Stimulated activated CD4-positive, alpha-beta T cell treated with anti-CD3 and anti-CD28 coated beads, Interleukin-15, amount 100 ng/mL, for 24 hours (primary cell): ENCODE measurements around the gene IL1RN.

ENCODE experiments used
- DNase-seq: peaks from one replicate; pipeline ENCODE4 v3.0.0-alpha.2; 2020

IL1RN gene

GRCh38 chr2:113129519-113130078, 2.2 kb downstream of the IL1RN start:
- no peak for DNase-seq

GRCh38 chr2:113131352-113132185, 4.2 kb downstream of the IL1RN start:
- no peak for DNase-seq

- no peak for DNase-seq
These were observed 5.1 kb downstream of the IL1RN start for GRCh38 chr2:113132414-113133021.

DNA sequence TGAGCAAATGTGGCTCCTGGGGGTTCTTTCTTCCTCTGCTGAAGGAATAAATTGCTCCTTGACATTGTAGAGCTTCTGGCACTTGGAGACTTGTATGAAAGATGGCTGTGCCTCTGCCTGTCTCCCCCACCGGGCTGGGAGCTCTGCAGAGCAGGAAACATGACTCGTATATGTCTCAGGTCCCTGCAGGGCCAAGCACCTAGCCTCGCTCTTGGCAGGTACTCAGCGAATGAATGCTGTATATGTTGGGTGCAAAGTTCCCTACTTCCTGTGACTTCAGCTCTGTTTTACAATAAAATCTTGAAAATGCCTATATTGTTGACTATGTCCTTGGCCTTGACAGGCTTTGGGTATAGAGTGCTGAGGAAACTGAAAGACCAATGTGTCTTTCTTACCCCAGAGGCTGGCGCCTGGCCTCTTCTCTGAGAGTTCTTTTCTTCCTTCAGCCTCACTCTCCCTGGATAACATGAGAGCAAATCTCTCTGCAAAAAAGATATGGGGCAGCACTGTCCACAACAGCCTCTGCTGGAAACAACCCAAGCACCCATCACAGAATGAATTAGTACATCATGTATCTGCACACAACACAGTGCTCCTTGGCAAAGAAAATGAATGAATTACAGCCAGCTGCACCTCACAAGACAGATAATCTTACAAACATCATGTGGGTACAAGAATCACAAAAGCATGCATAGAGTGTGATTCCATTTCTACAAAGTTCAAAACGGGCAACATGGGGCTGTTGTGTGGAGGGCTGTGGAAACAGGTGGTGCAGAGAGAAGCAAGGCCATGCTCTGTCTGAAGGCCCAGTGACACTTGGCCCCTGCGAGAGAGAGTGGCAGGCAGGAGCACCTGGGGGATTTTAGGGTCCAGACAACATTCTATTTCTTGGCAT, 6.6 kb downstream of the IL1RN start:
- no peak for DNase-seq

DNA sequence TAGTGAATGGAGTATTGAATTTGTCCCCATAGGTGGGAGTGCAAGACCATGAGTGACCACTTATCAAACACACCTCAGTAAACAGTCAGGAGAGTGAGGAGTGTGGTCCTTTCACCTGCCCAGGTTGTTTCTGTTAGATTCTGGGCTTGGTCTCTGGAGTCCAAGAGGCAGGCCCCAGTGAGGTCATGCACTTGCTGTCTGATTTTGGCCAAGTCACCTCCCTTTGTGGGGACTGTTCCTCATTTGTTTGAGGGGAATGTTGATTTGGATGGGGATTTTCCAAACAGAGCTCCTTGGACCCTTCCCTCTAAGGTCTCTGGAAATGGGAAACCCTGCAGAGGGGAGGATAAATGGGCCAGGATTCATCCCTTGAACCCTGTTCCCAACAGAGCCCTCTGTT, 7.3 kb downstream of the IL1RN start:
- no peak for DNase-seq

GRCh38 chr2:113135317-113135716, 7.9 kb downstream of the IL1RN start:
- DNase-seq = no peak

DNA sequence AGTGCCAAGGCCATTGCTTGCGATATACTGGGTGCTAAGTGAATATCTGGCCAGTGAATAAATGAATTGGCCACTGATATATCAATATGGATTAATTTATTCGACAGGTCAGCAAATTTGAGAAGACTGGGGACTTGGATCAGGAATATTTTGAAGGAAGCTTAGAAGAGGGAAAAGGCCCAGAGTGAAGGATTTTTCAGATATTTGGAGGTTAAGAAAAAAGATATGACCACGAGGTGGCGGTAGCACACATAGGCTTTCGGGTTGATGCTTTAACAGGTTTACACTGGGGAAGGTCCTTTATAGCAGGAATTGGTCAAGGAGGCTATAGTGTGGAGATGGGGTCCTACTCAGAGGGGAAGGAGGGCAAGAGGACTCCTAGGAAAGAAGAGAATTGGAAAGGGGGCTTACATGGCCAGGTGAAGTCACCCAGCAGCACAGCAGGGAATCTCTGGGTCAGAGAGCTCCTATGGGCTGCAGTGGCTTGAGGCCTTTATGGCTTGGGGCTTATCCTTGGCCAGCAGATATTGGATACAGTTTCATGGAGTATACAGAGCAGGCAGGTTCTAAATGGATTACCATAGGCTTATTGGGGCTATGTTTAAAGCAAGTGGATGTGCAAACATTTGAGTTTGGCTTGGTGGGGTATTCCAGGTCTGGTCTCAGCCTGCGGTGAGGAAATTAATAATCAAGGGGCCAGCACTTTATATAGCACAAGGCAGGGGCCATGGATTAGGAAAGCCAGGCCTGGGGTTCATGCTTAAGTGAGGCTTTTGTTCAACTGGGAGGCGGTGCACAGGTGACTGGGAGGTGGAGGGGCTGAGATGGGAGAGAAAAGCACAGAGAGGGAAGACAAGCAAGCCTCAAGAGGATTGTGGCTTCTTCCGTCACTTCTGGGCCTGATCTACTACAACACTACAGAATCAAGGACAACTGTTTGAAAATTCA, 9.7 kb downstream of the IL1RN start:
- peak; percentile 51 for DNase-seq

DNA sequence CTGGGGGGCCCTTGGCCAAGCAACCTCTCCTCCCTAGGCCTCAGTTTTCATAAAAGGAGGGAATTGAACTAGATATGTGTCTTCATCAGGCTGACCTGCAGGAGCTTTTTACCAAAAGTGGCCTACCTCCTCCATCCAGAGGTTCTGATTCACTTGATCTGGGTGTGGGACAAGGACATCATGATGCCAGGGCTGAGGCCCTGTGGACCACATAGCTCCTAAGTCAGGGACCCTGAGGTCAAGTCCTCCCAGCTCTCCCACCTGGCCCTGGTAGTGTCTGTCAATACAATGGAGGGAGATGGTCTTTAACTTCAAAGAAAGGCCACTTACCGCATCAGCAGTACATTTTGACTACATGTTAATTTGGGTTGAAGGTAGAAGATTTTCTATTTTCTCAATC, 10.4 kb downstream of the IL1RN start:
- DNase-seq = no peak

DNA sequence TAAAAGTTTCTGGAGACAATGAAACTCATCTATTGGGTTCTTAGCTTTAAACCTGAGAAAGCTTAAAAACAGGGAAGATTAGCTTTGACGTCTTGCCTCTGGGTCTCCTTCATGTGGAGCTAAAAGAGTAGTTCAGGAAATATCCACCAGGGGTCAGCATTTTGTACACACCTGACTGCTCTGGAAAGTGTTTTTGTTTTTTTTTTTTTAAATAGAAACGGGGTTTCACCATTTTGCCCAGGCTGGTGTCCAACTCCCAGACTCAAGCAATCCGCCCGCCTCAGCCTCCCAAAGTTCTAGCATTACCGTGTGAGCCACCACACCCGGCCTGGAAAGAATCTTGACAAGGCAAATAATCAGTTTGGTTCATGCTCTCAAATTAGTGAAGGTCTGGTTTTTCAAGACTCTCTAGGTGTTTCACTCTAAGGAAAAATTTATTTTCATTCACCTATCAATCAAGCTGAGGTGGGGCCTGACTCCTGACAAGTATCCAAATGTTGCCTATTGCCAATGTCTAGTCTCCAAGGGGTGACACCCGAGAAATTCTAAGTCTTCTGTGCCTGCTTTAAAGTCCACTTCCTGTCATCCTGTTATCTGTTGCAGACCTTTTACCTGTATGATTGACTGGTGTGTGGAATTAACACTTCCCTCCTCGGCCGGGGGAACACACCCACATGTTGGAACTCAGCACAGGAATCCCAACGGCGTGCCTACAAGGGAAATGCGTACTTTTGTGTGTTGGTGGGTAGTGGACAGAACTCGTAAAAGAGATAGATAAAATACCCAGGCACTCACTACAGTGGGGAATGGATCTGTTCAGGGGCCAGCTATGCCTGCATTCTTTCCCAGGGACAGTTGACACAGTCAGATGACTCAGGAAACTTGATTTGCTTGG, 11.3 kb downstream of the IL1RN start:
- DNase-seq = peak; percentile 47

GRCh38 chr2:113141451-113141850, 14.1 kb downstream of the IL1RN start:
- DNase-seq = no peak

- DNase-seq = no peak
These were observed 14.9 kb downstream of the IL1RN start for GRCh38 chr2:113142290-113142689.

DNA sequence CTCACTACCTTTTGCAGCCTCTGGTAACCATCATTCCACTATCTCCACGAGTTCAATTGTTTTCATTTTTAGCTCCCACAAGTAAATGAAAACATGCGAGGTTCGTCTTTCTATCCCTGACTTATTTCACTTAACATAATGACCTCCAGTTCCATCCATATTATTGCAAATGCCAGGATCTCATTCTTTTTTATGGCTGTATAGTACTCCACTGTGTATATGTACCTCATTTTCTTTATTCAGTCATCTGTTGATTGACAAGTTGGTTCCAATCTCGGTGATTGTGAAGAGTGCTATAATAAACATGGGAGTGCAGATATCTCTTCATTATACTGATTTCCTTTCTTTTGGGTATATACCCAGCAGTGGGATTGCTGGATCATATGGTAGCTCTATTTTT, 16.9 kb downstream of the IL1RN start:
- DNase-seq = no peak

- no peak for DNase-seq
These were observed 21.5 kb downstream of the IL1RN start for GRCh38 chr2:113148606-113149552.

- DNase-seq = no peak
These were observed 22.3 kb downstream of the IL1RN start for GRCh38 chr2:113149553-113150257.

DNA sequence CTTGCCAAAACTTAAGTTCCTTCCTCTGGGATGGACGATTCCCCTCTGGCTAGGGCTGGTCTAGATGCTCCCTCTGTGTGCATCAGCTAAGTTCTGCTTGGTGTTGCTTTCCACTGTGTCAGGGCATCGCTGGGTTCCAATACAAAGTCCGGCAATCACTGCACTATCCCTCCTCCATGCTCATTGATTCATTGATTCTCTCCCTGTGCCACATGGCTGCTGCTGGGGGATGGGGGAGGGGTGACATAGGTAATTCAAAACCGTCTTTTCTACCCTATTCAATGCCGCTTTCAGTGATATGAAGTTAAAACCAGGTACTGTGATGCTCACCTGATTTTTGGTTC, 22.8 kb downstream of the IL1RN start:
- DNase-seq = no peak

- DNase-seq = no peak
These were observed 27.9 kb downstream of the IL1RN start for GRCh38 chr2:113155331-113155730.

DNA sequence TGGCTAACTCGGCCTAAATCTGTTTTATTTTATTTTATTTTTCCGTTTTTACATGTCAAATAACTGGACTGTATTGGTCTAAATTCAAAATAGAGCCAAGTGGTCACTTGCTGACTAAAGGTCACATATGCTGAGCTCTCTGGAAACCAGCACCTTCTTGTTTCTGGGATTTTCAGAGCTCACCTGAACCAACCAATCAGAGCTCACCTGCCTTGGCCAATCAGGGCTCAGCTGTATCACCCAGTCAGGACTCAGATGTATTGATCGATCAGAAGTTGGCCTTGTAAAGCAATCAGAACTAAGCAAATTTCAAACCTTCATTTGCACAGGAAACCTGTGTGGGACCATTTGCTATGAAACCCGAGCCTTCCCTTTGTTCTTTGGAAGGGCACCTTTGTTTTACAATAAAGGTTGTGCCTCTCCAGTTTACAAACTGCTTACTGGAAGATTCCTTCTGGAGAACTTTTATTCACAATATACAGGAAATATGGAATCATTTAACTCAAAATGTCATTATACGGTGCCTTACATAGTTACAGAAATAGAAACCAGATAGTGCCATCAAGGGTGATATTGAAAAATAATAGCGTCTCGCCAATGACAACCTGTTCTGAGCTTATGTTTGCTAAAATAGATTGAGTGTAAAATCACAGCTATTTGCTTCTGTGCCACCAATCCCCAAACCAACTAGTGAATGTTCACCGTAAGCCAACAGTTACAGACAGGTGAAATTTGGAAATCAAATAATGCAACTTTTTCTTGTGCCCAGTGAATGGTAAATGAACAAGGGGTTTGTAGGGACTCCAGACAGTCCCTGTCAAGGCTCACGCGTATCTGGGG, 29.1 kb downstream of the IL1RN start:
- peak; percentile 41 for DNase-seq
